HG02840 (cell line): ENCODE results near the gene SYMPK.
"Not testable (repeated sequence)": the region's sequence is repeated elsewhere in the genome, so short reads cannot be mapped to it uniquely, and the experiment has no call there.

Experiments
- ATAC-seq: cut with Tn5 transposase; IDR thresholded peaks from one replicate; pipeline ENCODE4 v1.9.1; 2021; ENCODE audit warnings: mild to moderate bottlenecking, moderate library complexity, moderate number of reproducible peaks; ENCODE audit not compliant: unreplicated experiment, low FRiP score

Gene SYMPK

DNA sequence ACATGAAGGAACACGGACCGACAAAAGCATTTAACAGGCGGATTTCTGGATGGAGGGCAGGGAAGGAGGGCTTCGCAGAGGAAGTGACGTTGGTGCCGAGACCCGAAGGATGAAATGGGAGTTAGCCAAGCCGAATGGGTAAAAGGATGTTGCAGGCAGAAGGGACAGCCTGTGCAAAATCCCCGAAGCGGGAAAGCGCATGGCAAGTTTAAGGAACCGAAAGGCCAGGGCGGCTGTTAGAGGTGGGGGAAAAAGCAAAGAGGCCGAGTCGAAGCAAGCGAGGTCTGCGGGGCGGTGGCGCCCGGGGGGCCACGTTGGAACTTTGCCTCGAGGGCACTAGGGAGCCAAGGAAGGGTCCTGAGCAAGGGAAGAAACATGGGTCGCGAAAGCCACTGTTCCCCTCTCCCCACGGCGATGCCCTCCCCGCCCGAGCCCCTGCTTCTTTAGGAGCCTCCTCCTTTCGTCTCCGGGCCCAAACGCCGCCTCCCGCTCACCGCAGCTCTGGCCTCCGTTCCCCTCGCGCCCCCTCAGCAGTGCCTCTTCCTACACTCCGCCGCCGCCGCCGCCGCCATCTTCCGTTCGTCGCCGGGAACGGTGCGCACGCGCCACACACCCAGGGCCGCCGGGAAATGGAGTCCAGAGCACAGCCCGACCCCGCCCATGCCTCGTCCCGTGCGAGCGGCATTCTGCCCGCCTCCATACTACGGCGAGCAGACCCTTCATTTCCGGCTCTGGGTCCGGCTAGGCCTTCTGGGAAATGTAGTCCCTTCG is at the start of gene SYMPK:
Gene SYMPK (minus strand): TSS at position 584 of the 771 bp plus-strand sequence. CDS start 8,652 bp downstream, outside the sequence.
- peak; percentile 89 for ATAC-seq

DNA sequence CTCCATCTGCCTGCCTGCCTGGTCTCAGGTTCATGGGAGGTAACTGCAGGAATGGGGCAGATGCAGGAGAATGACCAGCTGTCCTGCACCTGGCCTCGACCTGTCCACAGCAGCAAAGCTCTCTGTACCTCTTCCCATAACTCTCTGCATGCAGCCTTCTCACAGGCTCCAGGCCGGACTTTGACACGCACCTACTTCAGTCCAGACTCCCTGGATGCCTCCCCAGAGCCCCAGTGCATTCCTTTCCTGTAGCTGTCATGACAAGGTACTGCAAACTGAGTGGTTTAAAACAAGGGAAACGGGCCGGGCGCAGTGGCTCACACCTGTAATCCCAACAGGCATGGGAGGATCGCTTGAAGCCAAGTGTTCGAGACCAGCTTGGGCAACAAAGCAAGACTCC is 48.3 kb upstream of the SYMPK start:
- no peak for ATAC-seq

GRCh38 chr19:45908956-45909355 is 46.0 kb upstream of the SYMPK start:
- no peak for ATAC-seq

- ATAC-seq: no peak
Measured at GRCh38 chr19:45906221-45906620, 43.3 kb upstream of the SYMPK start.

- ATAC-seq: no peak
Measured at GRCh38 chr19:45905011-45905410, 42.1 kb upstream of the SYMPK start.

DNA sequence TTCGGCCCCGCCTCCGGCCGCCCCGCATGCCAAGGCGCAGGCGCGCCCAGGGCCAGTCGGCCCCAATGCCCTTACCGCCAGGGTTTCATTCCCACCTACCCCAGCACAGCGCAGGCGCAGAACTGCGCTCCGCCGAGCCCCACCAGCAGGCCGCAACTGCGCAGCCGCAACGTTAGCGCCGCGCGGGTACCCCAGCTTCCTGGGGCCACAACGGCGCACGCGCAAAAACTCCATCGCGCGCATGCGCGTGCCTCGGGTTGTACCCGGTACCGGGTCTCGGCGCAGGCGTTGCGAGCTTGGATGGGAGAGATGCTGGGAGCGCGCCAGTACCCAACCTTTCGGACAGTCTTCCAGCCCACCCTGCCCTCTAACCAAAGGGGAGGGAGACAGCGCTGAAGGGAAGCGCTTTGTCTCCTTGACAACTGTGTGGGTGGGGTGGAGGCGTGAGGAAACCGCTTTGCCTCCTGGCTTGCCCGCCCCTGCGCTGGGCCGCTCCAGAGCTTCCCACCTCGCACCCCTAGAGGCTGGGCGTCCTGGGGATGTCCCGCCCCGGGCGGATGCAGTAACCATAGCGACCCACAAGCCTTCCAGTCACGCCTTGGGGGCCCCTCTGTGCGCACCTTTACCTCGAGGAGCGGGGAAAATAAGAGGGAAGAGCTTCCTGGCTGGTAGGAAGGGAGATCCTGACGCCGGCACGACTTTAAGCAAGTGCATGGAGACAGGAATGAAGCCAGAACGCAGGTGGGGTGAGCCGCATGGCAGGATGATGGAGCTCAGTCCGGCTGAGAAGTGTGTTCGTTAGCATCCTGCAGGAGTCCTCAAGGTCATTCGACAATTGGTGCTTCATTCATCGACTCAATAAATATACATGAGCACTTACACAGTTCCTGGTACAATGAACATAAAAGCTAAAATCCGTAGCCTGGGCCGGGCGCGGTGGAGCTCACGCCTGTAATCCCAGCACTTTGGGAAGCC is 40.0 kb upstream of the SYMPK start:
- ATAC-seq: peak; percentile 89

- ATAC-seq: no peak
Measured at GRCh38 chr19:45901912-45902650, 39.1 kb upstream of the SYMPK start, which contains the start of gene MYPOP. Gene MYPOP, minus strand, starts transcription at chr19:45902613. Its CDS starts 840 bp downstream, at chr19:45901773.

GRCh38 chr19:45901432-45901911 is 38.5 kb upstream of the SYMPK start:
- ATAC-seq: no peak

DNA sequence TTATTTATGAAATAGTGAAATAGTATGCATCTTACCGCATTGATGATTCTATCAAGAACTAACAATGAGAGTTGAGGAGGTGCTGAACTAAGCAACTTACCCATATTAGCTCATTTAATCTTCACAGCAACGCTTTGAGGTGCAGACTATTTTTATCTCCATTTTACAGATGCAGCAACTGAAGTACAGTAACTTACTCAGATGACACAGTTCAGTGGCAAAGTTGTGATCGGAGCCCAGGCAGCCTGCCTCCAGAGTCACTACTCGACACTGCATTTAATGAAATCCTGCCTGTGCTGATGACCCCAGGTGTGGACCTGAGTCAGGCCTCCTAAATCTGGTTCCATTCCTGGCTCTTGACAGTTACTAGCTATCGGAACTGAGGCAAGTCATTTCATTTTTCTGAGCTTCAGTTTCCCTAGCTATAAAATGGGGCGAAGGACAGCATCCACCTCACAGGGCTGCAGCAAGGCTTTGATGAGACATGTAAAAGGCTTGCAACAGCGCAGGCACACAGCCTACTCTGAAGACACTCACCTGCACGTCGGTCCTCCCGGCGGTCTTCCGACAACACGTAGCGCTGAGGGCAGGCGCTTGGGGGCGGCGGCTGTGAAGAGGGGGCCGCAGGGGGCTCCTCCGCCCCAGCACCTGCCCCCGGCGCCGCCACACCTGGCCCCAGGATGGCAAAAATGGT is 37.9 kb upstream of the SYMPK start:
- ATAC-seq: no peak

GRCh38 chr19:45899919-45900589 is 37.1 kb upstream of the SYMPK start:
- ATAC-seq: no peak

DNA sequence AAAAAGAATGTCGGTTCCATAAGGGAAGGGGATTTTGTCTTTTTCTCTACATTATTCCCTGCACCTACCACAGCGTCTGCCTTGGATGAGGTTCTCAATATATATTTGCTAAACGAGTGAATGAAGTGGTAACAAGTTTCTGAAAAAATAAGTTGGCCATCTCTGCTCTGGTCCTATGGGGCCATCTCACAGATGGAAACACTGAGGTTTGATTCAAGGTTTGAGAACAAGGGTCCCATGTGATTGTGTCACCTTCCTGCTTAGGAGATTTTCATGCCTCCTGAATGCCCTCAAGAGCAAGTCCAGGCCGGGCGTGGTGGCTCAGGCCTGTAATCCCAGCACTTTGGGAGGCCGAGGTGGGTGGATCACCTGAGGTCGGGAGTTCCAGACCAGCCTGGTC is 36.3 kb upstream of the SYMPK start:
- no peak for ATAC-seq

GRCh38 chr19:45897261-45897812 is 34.4 kb upstream of the SYMPK start:
- ATAC-seq: no peak

- ATAC-seq: not testable (repeated sequence)
Measured at GRCh38 chr19:45895983-45896599, 33.1 kb upstream of the SYMPK start.

GRCh38 chr19:45895519-45895972 is 32.6 kb upstream of the SYMPK start:
- ATAC-seq: no peak

DNA sequence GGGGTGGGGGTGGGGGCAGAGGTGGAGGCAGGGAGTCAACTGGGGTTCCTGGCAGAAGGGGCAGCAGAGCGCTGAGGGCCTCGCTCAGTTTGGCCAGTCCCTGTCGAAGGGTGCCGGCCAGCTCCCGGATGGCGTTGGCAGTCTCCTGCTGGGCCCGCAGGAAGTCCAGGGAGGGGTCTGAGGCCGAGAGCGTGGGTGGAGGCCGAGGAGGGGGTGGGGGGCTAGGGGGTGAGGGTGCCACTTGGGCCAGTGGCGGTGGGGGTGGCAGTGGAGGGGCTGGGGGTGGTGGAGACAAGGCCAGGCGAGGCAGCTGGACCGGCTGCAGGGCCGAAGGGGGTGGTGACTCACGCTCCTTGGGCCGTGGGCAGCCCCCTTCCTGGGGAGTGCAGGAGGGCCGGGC is 27.9 kb upstream of the SYMPK start:
- no peak for ATAC-seq

DNA sequence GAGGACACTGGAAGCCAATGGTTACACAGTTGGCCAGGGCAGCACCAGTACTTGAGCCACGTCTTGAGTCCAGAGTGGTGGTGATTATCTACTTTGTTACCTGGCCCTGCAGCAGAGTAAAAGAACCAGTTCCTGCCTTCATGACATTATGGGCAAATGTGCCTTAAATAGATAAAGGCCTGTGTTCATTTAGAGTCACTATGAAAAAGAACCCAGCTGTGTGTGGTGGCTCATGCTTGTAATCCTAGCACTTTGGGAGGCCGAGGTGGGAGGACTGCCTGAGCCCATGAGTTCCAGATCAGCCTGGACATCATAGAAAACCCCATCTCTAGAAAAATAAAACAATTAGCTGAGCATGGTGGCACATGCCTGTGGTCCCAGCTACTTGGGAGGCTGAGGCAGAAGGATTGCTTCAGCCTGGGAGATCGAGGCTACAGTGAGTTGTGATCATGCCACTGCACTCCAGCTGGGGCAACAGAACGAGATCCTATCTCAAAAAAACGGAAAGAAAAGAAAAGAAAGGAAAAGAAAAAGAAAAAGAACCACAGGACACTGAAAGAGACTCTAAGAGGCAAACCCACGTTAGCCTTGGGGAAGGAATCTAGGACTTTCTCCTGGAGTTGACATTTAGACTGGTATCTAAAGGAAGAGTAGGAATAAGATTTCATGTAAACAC is 26.4 kb upstream of the SYMPK start:
- ATAC-seq: no peak

GRCh38 chr19:45887200-45887710 is 24.3 kb upstream of the SYMPK start:
- ATAC-seq: no peak
